ENCODE results near the gene OCEL1.

Gene OCEL1

DNA sequence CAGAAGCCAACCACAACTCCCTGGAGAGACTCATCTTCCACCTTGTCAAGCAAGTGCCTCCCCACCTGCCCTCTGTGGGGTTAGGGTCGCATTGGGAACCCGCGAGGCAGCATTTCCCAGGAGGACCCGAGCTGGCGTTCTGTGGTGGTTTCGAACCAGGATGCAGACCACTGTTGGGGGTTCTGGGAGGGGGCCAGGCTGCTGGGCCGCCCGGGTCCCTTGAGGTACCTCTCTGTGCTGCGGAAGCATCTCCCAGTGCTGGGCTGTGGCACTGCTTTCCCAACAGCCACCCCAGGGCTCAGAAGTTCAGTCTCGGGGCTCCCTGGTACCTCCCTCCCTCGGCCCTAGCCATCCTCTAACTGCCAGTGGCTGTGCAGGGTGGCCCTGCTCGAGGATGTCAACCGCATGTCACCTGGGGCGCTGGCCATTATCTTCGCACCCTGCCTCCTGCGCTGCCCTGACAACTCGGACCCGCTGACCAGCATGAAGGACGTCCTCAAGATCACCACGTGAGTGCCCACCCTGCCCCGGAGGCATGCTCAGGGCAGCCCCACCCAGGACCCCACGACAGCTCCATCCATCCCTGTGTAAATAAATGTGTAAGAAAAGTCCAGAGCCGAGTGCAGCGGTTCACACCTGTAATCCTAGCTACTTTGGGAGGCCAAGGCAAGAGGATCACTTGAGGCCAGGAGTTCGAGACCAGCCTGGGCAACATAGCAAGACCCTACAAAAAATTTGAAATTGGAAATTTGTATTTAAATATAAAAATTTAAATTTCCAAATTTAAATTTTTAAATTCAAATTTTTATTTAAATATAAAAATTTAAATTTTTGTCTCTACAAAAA, 19.1 kb upstream of the OCEL1 start:
- Histone ChIP-seq H3K4me1 (ENCODE audit: control insufficient read depth, insufficient read depth, low read length) (no peaks in the 10 kb centered on the region), H3K27ac (ENCODE audit: extremely low read depth, low read depth, low read length) (no peak overlapping the region), H3K9me3 (ENCODE audit: control insufficient read depth, insufficient read depth, low read depth, low read length) (no peaks in the 10 kb centered on the region), H3K36me3 (ENCODE audit: control insufficient read depth in 2 of 2, insufficient read depth in 1 of 2, low read length in 2 of 2) (peaks cover 0 to 29% of the 10 kb centered on the region in 2 experiments; a peak in 1 of 3 replicates), H3K4me3 (ENCODE audit: low read depth, low read length) (no peak overlapping the region)
- CTCF ChIA-PET: interaction anchor here (0.7 to 3.3 kb wide), 3 partner anchors 32 to 199 kb away, joined by 3 to 14 read pairs (median 3); no protein-coding TSS in a partner anchor
- TF ChIP-seq ZBTB21 (tag by site-specific recombination; IDR thresholded peaks at IDR 0.05) (no peak), ZNF394 (tag by site-specific recombination; IDR thresholded peaks at IDR 0.05; ENCODE audit: borderline replicate concordance) (0 out of 2 replicates have a peak, but pooled peaks have one; percentile 34), ZNF121 (tag by site-specific recombination; IDR thresholded peaks at IDR 0.05) (peak; percentile 73; the same call in 1 of the 2 replicates)
- POLR2A ChIA-PET: no interaction called here

DNA sequence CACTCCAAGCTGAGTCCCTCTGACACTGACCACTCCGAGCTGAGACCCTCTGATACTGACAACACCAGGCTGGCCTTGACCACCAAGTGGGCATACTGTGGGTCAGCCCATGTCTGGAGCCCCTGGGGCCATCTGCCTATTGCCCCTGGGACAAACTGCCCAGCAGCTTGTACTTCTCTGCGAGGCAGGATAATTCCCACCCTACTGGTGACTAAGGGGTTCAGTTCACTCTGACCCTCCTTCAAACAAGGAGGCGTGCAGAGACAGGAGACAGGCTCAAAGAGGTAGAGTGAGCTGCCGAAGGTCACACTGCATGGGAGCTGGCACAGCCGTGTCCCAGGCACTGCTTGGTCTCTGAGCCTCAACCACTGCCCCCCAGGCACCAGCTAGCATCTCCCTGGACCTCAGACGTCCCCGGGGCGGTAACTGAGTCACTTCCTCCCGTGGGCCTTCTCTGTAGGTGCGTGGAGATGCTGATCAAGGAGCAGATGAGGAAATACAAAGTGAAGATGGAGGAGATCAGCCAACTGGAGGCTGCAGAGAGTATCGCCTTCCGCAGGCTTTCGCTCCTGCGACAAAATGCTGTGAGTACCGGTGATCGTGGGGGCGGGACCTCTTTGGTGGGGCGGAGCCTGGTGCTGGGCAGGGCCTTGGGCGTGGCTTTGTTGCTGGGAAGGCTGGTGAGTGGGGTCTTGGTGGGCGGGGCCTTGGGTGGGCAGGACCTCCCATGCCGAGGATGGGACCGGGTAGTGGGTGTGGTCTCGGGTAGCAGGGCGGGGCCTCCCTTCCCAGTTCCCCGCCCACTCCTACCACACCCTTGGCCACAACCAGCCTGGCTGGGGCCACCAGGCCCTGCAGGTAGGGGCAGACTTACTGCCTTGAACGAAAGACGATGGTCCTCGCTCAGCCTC, 16.6 kb upstream of the OCEL1 start:
- no peaks in the 10 kb centered on the region for H3K9me3 ChIP-seq (ENCODE audit: control insufficient read depth, insufficient read depth, low read depth, low read length)
- ChIA-PET CTCF (interaction anchor here (0.6 to 0.7 kb wide), 2 partner anchors 73 to 157 kb away, joined by 3 to 6 read pairs; no protein-coding TSS in a partner anchor), POLR2A (interaction anchor here (0.5 kb wide), 1 partner anchor 63 kb away, joined by 3 read pairs; no protein-coding TSS in a partner anchor)
- H3K36me3 ChIP-seq (ENCODE audit: control insufficient read depth in 2 of 2, insufficient read depth in 1 of 2, low read length in 2 of 2): peaks cover 0 to 26% of the 10 kb centered on the region in 2 experiments; a peak in 1 of 3 replicates
- no peak overlapping the region for H3K4me3 ChIP-seq (ENCODE audit: low read depth, low read length)
- H3K4me1 ChIP-seq (ENCODE audit: control insufficient read depth, insufficient read depth, low read length): no peaks in the 10 kb centered on the region
- no peak overlapping the region for H3K27ac ChIP-seq (ENCODE audit: extremely low read depth, low read depth, low read length)
- peak; percentile 91 for TF ChIP-seq KLF1 (tag by site-specific recombination; IDR thresholded peaks at IDR 0.05)
- TF ChIP-seq, protein P1, sequence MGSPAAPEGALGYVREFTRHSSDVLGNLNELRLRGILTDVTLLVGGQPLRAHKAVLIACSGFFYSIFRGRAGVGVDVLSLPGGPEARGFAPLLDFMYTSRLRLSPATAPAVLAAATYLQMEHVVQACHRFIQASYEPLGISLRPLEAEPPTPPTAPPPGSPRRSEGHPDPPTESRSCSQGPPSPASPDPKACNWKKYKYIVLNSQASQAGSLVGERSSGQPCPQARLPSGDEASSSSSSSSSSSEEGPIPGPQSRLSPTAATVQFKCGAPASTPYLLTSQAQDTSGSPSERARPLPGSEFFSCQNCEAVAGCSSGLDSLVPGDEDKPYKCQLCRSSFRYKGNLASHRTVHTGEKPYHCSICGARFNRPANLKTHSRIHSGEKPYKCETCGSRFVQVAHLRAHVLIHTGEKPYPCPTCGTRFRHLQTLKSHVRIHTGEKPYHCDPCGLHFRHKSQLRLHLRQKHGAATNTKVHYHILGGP (tag by site-specific recombination; IDR thresholded peaks at IDR 0.05): no peak
- TF ChIP-seq GLIS2 (tag by site-specific recombination; IDR thresholded peaks at IDR 0.05): peak; percentile 76; the same call in 1 of the 2 replicates
- TF ChIP-seq ZNF155 (tag by site-specific recombination; IDR thresholded peaks at IDR 0.05): no peak
- no peak for TF ChIP-seq SCRT2 (tag by site-specific recombination; IDR thresholded peaks at IDR 0.05)
- no peak for TF ChIP-seq ZNF785 (tag by site-specific recombination; IDR thresholded peaks at IDR 0.05)
- TF ChIP-seq ZNF112 (tag by site-specific recombination; IDR thresholded peaks at IDR 0.05): no peak
- no peak for TF ChIP-seq ZBTB48 (tag by site-specific recombination; IDR thresholded peaks at IDR 0.05)
- no peak for TF ChIP-seq ZNF335 (tag by site-specific recombination; conservative IDR thresholded peaks at IDR 0.05)
- TF ChIP-seq ZNF624 (tag by site-specific recombination; IDR thresholded peaks at IDR 0.05): no peak
- TF ChIP-seq ZNF510 (tag by site-specific recombination; IDR thresholded peaks at IDR 0.05; ENCODE audit: insufficient replicate concordance): no peak
- TF ChIP-seq ZNF37A (tag by site-specific recombination; IDR thresholded peaks at IDR 0.05): no peak
- TF ChIP-seq, protein P2, sequence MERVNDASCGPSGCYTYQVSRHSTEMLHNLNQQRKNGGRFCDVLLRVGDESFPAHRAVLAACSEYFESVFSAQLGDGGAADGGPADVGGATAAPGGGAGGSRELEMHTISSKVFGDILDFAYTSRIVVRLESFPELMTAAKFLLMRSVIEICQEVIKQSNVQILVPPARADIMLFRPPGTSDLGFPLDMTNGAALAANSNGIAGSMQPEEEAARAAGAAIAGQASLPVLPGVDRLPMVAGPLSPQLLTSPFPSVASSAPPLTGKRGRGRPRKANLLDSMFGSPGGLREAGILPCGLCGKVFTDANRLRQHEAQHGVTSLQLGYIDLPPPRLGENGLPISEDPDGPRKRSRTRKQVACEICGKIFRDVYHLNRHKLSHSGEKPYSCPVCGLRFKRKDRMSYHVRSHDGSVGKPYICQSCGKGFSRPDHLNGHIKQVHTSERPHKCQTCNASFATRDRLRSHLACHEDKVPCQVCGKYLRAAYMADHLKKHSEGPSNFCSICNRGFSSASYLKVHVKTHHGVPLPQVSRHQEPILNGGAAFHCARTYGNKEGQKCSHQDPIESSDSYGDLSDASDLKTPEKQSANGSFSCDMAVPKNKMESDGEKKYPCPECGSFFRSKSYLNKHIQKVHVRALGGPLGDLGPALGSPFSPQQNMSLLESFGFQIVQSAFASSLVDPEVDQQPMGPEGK (tag by site-specific recombination; IDR thresholded peaks at IDR 0.05): peak; percentile 54; the same call in 1 of the 2 replicates
- TF ChIP-seq ZNF530 (tag by site-specific recombination; IDR thresholded peaks at IDR 0.05; ENCODE audit: low read depth): no peak
- TF ChIP-seq ZNF211 (tag by site-specific recombination; IDR thresholded peaks at IDR 0.05; ENCODE audit: low read depth): no peak
- TF ChIP-seq, protein P3, sequence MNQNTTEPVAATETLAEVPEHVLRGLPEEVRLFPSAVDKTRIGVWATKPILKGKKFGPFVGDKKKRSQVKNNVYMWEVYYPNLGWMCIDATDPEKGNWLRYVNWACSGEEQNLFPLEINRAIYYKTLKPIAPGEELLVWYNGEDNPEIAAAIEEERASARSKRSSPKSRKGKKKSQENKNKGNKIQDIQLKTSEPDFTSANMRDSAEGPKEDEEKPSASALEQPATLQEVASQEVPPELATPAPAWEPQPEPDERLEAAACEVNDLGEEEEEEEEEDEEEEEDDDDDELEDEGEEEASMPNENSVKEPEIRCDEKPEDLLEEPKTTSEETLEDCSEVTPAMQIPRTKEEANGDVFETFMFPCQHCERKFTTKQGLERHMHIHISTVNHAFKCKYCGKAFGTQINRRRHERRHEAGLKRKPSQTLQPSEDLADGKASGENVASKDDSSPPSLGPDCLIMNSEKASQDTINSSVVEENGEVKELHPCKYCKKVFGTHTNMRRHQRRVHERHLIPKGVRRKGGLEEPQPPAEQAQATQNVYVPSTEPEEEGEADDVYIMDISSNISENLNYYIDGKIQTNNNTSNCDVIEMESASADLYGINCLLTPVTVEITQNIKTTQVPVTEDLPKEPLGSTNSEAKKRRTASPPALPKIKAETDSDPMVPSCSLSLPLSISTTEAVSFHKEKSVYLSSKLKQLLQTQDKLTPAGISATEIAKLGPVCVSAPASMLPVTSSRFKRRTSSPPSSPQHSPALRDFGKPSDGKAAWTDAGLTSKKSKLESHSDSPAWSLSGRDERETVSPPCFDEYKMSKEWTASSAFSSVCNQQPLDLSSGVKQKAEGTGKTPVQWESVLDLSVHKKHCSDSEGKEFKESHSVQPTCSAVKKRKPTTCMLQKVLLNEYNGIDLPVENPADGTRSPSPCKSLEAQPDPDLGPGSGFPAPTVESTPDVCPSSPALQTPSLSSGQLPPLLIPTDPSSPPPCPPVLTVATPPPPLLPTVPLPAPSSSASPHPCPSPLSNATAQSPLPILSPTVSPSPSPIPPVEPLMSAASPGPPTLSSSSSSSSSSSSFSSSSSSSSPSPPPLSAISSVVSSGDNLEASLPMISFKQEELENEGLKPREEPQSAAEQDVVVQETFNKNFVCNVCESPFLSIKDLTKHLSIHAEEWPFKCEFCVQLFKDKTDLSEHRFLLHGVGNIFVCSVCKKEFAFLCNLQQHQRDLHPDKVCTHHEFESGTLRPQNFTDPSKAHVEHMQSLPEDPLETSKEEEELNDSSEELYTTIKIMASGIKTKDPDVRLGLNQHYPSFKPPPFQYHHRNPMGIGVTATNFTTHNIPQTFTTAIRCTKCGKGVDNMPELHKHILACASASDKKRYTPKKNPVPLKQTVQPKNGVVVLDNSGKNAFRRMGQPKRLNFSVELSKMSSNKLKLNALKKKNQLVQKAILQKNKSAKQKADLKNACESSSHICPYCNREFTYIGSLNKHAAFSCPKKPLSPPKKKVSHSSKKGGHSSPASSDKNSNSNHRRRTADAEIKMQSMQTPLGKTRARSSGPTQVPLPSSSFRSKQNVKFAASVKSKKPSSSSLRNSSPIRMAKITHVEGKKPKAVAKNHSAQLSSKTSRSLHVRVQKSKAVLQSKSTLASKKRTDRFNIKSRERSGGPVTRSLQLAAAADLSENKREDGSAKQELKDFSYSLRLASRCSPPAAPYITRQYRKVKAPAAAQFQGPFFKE (tag by site-specific recombination; IDR thresholded peaks at IDR 0.05; ENCODE audit: borderline replicate concordance): no peak
- no peak for TF ChIP-seq ZNF560 (tag by site-specific recombination; IDR thresholded peaks at IDR 0.05; ENCODE audit: borderline replicate concordance)
- no peak for TF ChIP-seq ZNF658 (tag by site-specific recombination; IDR thresholded peaks at IDR 0.05)
- no peak for TF ChIP-seq SETDB1 (IDR thresholded peaks at IDR 0.05; ENCODE audit: insufficient read length, low read length)

All from HEK293 (cell line).